GM12878 (cell line): Measurements from ENCODE around the gene CWC27. TPM values are rescaled to one million over a fixed set of nuclear protein-coding genes. Genes with fewer than 3 reads are reported as not detected.

Experiments
- ATAC-seq: fragments of 200-7000 bp; cut with Tn5 transposase; 3 replicates; pipeline ENCODE4 v1.9.1; 2020; ENCODE audit warnings: mild to moderate bottlenecking, moderate library complexity
- BruUV-seq: library from RNA; stranded (reverse); fragments of 400-500 nt; replicated peaks from 2 replicates; lab custom pipeline; 2021; lab: Mats Ljungman, UMichigan
- CTCF ChIA-PET: fragments of 300-600 bp; sonication (Branson Sonifier 250); formaldehyde crosslinking; extraction: SDS; loops from one replicate; lab custom pipeline; 2021; ENCODE audit warnings: inconsistent platforms; lab: Yijun Ruan, JAX
- POLR2A ChIA-PET: fragments of 350-600 bp; formaldehyde crosslinking; extraction: SDS; loops from one replicate; lab custom pipeline; 2021; ENCODE audit warnings: inconsistent platforms; lab: Charles Lee
- RAD21 ChIA-PET: fragments of 300-600 bp; sonication (Branson Sonifier 250); formaldehyde crosslinking; loops from one replicate; lab custom pipeline; 2023; ENCODE audit warnings: antibody characterized with exemption; ENCODE audit not compliant: unreplicated experiment; lab: Charles Lee
- SMC1A ChIA-PET: fragments of 300-600 bp; sonication (Branson Sonifier 250); formaldehyde crosslinking; loops from one replicate; lab custom pipeline; 2023; ENCODE audit not compliant: unreplicated experiment, uncharacterized antibody; lab: Charles Lee
- DNase-seq: peaks from one replicate; pipeline ENCODE4 v3.0.0-alpha.2; 2011; ENCODE audit warnings: low read depth, low spot score
- FAIRE-seq: peaks from 3 replicates; lab custom pipeline; 2011; peaks lifted over from hg19 to GRCh38; lab: Jason Lieb, UNC
- H2AFZ ChIP-seq: 2 replicates; pipeline ENCODE4 v1.6.0; 2011; ENCODE audit warnings: low read depth, low read length, control low read depth; ENCODE audit not compliant: control insufficient read depth
- H3K27ac ChIP-seq: 2 replicates; pipeline ENCODE4 v1.5.1; 2011; ENCODE audit warnings: control low read depth; ENCODE audit not compliant: control insufficient read depth, insufficient read depth
- H3K27me3 ChIP-seq, 2 experiments: replicated peaks in 1 of 2; 2 replicates each; pipeline versions ENCODE4 v1.6.0 to v1.6.1; 2011; ENCODE audit warnings: low read length in 1 of 2; ENCODE audit not compliant: control insufficient read depth in 2 of 2, insufficient read depth in 2 of 2
- H3K36me3 ChIP-seq, 2 experiments: 2 replicates each; pipeline ENCODE4 v1.5.1; 2011; ENCODE audit warnings: low read length in 1 of 2; ENCODE audit not compliant: control insufficient read depth in 2 of 2, insufficient read depth in 2 of 2
- H3K4me1 ChIP-seq: 2 replicates; pipeline ENCODE4 v1.6.1; 2011; ENCODE audit warnings: mild to moderate bottlenecking, low read length, moderate library complexity, mixed read lengths; ENCODE audit not compliant: control insufficient read depth, insufficient read depth
- H3K4me2 ChIP-seq: 2 replicates; pipeline ENCODE4 v1.6.0; 2011; ENCODE audit warnings: control low read depth; ENCODE audit not compliant: control insufficient read depth, insufficient read depth
- H3K4me3 ChIP-seq: fragments of 200-600 bp; sonication (generic); 2 replicates; pipeline ENCODE4 v1.5.1; 2016
- H3K79me2 ChIP-seq: 2 replicates; pipeline ENCODE4 v1.6.0; 2011; ENCODE audit warnings: low read length; ENCODE audit not compliant: control insufficient read depth, insufficient read depth
- H3K9ac ChIP-seq: 2 replicates; pipeline ENCODE4 v1.8.0; 2011; ENCODE audit warnings: low read length, control low read depth, mixed read lengths; ENCODE audit not compliant: control insufficient read depth, insufficient read depth
- H3K9me3 ChIP-seq: replicated peaks from 3 replicates; pipeline ENCODE4 v1.5.1; 2011; ENCODE audit warnings: mild to moderate bottlenecking, low read length; ENCODE audit not compliant: control insufficient read depth, insufficient read depth
- H4K20me1 ChIP-seq: 2 replicates; pipeline ENCODE4 v1.6.0; 2011; ENCODE audit not compliant: control insufficient read depth, insufficient read depth
- CREB1 ChIP-seq: IDR thresholded peaks from 2 replicates; pipeline ENCODE4 v1.6.1; 2012; ENCODE audit warnings: low read depth, mild to moderate bottlenecking, inconsistent platforms
- FOXK2 ChIP-seq: fragments of 450-650 bp; IDR thresholded peaks from 2 replicates; pipeline ENCODE4 v1.6.1; 2017; ENCODE audit warnings: mild to moderate bottlenecking, moderate library complexity
- GABPA ChIP-seq: IDR thresholded peaks from 2 replicates; pipeline ENCODE4 v1.6.1; 2014; ENCODE audit warnings: antibody characterized with exemption, low read depth, mild to moderate bottlenecking, inconsistent platforms
- HDGF ChIP-seq: fragments of 450-650 bp; IDR thresholded peaks from 2 replicates; pipeline ENCODE4 v1.6.1; 2016; ENCODE audit warnings: antibody characterized with exemption
- KAT2A ChIP-seq: conservative IDR thresholded peaks from 2 replicates; pipeline ENCODE4 v1.6.1; 2011; ENCODE audit warnings: low read depth, low read length; ENCODE audit not compliant: control insufficient read depth
- NFXL1 ChIP-seq: fragments of 450-650 bp; IDR thresholded peaks from 2 replicates; pipeline ENCODE4 v1.6.1; 2017; ENCODE audit warnings: antibody characterized with exemption, mild to moderate bottlenecking, borderline replicate concordance
- RFX5 ChIP-seq: IDR thresholded peaks from 2 replicates; pipeline ENCODE4 v1.6.1; 2011; ENCODE audit warnings: low read depth, low read length, improper control_type of control experiment
- RUNX3 ChIP-seq: IDR thresholded peaks from 2 replicates; pipeline ENCODE4 v1.6.1; 2012; ENCODE audit warnings: low read length, inconsistent platforms
- SUZ12 ChIP-seq: fragments of 200-600 bp; sonication (generic); IDR thresholded peaks from one replicate; pipeline ENCODE4 v1.6.1; 2018; ENCODE audit warnings: antibody characterized with exemption, mild to moderate bottlenecking; ENCODE audit not compliant: unreplicated experiment
- ZNF207 ChIP-seq: fragments of 450-650 bp; IDR thresholded peaks from 2 replicates; pipeline ENCODE4 v1.6.1; 2014; ENCODE audit warnings: antibody characterized with exemption, mild to moderate bottlenecking, borderline replicate concordance
- WGBS: methylation state at CpG from one replicate; pipeline ENCODE4 v1.1.6; 2016; ENCODE audit warnings: low lambda C conversion rate; ENCODE audit not compliant: insufficient replicate concordance, insufficient coverage; ENCODE audit errors: missing lambda C conversion rate; 5-methylcytosine and 5-hydroxymethylcytosine counted together
- in situ Hi-C: fragments of 300-500 bp; cut with MboI; formaldehyde crosslinking; loops from 9 replicates; pipeline ENCODE4 v1.14.3; 2018; ENCODE audit warnings: mixed read lengths
- intact Hi-C: fragments of 100-400 bp; cut with micrococcal nuclease; formaldehyde crosslinking; loops from one replicate; pipeline ENCODE4 v1.14.2; 2022; ENCODE audit not compliant: unreplicated experiment
- polyA plus RNA-seq, 11 experiments: library from polyadenylated mRNA; depleted of rRNA in 4 of 11; unstranded in 6 of 11; stranded (reverse) in 5 of 11; fragments of >200 nt; fragmentation: Nextera tagmentation in 4 of 11; fragmentation: Illumina TruSeq in 1 of 11; extraction: Ambion mirVana in 4 of 11; extraction: Trizol in 1 of 11; gene quantifications; 1 replicate in 1 of 11; 2 replicates in 10 of 11; pipeline versions ENCODE4 v1.2.1 to v1.2.3, GENCODE V29; 2011 to 2016; ENCODE audit warnings: inconsistent platforms in 2 of 11, missing spikeins in 2 of 11, low read depth in 1 of 11
- total RNA-seq, 4 experiments: library from RNA; depleted of rRNA in 3 of 4; stranded (reverse); fragments of >200 nt in 3 of 4; fragmentation: Illumina TruSeq in 1 of 4; extraction: Trizol in 1 of 4; gene quantifications; 2 replicates each; pipeline versions ENCODE4 v1.2.1 to v1.2.3, GENCODE V29; 2013 to 2021
- TF ChIP-seq, protein P1 (sequence below): IDR thresholded peaks from 2 replicates; pipeline ENCODE4 v1.6.1; 2012; ENCODE audit warnings: low read depth, low read length, improper control_type of control experiment
- TF ChIP-seq, protein P2 (sequence below): IDR thresholded peaks from 2 replicates; pipeline ENCODE4 v1.6.1; 2011; ENCODE audit warnings: borderline replicate concordance, low read depth, mild to moderate bottlenecking, moderate library complexity, low read length; ENCODE audit not compliant: insufficient read depth, poor library complexity, severe bottlenecking
- TF ChIP-seq, protein P3 (sequence below): fragments of 450-650 bp; IDR thresholded peaks from 2 replicates; pipeline ENCODE4 v1.6.1; 2017; ENCODE audit warnings: mild to moderate bottlenecking, moderate library complexity
- TF ChIP-seq, protein P4 (sequence below): fragments of 150-350 bp; IDR thresholded peaks from 2 replicates; pipeline ENCODE4 v1.6.1; 2014; ENCODE audit warnings: mild to moderate bottlenecking, low read depth, low read length

The CWC27 gene
- total and polyA plus RNA-seq, 10 of the 15 experiments (the other 5 are each of a cell fraction or from before 2014, with no cell fraction given): 21.7 to 61.9 (median 47.0) TPM

DNA sequence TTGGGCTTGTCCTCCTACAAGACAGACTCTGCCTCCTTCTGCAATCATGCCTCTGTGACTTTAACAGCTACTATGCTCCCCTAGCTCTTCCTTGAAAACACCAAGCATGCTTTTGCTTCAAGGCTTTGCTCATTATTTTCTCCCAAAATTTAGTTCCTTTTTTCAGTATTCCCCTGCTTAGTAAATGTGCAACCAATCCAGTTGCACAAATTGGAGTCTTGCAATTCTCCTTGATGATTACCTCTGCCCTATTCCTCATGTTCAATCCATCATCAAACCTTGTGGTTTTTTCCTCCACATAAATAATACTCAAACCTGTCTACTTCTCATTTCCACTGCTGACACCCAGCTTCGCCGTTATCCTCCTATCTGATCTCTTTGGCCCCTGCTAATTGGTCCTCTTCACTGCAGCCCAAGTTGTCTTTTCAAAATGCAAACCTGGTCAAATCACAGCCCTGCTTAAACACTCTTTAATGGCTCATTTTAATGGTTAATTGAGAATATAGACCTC, 296.3 kb downstream of the CWC27 start:
- no peak overlapping the region for H2AFZ ChIP-seq
- TF ChIP-seq GABPA (no peak), ZNF207 (no peak), KAT2A (no peak), FOXK2 (no peak), NFXL1 (no peak), SUZ12 (no peak), HDGF (no peak), CREB1 (no peak), RFX5 (no peak), RUNX3 (no peak)
- TF ChIP-seq, protein P1, sequence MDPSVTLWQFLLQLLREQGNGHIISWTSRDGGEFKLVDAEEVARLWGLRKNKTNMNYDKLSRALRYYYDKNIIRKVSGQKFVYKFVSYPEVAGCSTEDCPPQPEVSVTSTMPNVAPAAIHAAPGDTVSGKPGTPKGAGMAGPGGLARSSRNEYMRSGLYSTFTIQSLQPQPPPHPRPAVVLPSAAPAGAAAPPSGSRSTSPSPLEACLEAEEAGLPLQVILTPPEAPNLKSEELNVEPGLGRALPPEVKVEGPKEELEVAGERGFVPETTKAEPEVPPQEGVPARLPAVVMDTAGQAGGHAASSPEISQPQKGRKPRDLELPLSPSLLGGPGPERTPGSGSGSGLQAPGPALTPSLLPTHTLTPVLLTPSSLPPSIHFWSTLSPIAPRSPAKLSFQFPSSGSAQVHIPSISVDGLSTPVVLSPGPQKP: no peak
- TF ChIP-seq, protein P2, sequence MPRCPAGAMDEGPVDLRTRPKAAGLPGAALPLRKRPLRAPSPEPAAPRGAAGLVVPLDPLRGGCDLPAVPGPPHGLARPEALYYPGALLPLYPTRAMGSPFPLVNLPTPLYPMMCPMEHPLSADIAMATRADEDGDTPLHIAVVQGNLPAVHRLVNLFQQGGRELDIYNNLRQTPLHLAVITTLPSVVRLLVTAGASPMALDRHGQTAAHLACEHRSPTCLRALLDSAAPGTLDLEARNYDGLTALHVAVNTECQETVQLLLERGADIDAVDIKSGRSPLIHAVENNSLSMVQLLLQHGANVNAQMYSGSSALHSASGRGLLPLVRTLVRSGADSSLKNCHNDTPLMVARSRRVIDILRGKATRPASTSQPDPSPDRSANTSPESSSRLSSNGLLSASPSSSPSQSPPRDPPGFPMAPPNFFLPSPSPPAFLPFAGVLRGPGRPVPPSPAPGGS: no peak
- TF ChIP-seq, protein P3, sequence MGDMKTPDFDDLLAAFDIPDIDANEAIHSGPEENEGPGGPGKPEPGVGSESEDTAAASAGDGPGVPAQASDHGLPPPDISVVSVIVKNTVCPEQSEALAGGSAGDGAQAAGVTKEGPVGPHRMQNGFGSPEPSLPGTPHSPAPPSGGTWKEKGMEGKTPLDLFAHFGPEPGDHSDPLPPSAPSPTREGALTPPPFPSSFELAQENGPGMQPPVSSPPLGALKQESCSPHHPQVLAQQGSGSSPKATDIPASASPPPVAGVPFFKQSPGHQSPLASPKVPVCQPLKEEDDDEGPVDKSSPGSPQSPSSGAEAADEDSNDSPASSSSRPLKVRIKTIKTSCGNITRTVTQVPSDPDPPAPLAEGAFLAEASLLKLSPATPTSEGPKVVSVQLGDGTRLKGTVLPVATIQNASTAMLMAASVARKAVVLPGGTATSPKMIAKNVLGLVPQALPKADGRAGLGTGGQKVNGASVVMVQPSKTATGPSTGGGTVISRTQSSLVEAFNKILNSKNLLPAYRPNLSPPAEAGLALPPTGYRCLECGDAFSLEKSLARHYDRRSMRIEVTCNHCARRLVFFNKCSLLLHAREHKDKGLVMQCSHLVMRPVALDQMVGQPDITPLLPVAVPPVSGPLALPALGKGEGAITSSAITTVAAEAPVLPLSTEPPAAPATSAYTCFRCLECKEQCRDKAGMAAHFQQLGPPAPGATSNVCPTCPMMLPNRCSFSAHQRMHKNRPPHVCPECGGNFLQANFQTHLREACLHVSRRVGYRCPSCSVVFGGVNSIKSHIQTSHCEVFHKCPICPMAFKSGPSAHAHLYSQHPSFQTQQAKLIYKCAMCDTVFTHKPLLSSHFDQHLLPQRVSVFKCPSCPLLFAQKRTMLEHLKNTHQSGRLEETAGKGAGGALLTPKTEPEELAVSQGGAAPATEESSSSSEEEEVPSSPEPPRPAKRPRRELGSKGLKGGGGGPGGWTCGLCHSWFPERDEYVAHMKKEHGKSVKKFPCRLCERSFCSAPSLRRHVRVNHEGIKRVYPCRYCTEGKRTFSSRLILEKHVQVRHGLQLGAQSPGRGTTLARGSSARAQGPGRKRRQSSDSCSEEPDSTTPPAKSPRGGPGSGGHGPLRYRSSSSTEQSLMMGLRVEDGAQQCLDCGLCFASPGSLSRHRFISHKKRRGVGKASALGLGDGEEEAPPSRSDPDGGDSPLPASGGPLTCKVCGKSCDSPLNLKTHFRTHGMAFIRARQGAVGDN: no peak
- TF ChIP-seq, protein P4, sequence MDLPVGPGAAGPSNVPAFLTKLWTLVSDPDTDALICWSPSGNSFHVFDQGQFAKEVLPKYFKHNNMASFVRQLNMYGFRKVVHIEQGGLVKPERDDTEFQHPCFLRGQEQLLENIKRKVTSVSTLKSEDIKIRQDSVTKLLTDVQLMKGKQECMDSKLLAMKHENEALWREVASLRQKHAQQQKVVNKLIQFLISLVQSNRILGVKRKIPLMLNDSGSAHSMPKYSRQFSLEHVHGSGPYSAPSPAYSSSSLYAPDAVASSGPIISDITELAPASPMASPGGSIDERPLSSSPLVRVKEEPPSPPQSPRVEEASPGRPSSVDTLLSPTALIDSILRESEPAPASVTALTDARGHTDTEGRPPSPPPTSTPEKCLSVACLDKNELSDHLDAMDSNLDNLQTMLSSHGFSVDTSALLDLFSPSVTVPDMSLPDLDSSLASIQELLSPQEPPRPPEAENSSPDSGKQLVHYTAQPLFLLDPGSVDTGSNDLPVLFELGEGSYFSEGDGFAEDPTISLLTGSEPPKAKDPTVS: no peak
- TF ChIP-seq, all 136 proteins: peak for 0
- no peak overlapping the region for H3K9ac ChIP-seq
- ChIA-PET RAD21 (interaction anchor here (1.6 to 11.0 kb wide), 4 partner anchors 17 to 417 kb away, joined by 3 to 123 read pairs (median 7); partner anchors contain the start of gene ADAMTS6), SMC1A (interaction anchor here (0.7 to 25.4 kb wide), 7 partner anchors 10 to 417 kb away, joined by 3 to 614 read pairs (median 8); no protein-coding TSS in a partner anchor), CTCF (interaction anchor here (1.0 to 3.3 kb wide), 5 partner anchors 10 to 28 kb away, joined by 3 to 16 read pairs (median 5); no protein-coding TSS in a partner anchor), POLR2A (interaction anchor here (0.6 to 1.6 kb wide), 6 partner anchors 16 to 417 kb away, joined by 3 to 7 read pairs (median 4); no protein-coding TSS in a partner anchor)
- H4K20me1 ChIP-seq: no peaks in the 10 kb centered on the region
- FAIRE-seq (no peak), DNase-seq (no peak), ATAC-seq (no peak)
- no peak overlapping the region for H3K27ac ChIP-seq
- H3K79me2 ChIP-seq: no peaks in the 10 kb centered on the region
- no peaks in the 10 kb centered on the region for H3K36me3 ChIP-seq
- no peak overlapping the region for H3K4me2 ChIP-seq
- 94% methylated on average over 2 of the region's 2 CpGs for WGBS
- in situ Hi-C loops (loop anchor here (25.0 kb wide), 1 partner anchor 878 kb away; no protein-coding TSS in a partner anchor), intact Hi-C loops (loop anchor here (10.0 kb wide), 1 partner anchor 90 kb away; no protein-coding TSS in a partner anchor)
- BruUV-seq: no TSS peak
- no peaks in the 10 kb centered on the region for H3K27me3 ChIP-seq
- peaks cover 77% of the 10 kb centered on the region for H3K4me1 ChIP-seq
- no peaks in the 10 kb centered on the region for H3K9me3 ChIP-seq
- H3K4me3 ChIP-seq: no peak overlapping the region
